ENCODE data around the gene TRPC4.
"Not testable (repeated sequence)": the region's sequence is repeated elsewhere in the genome, so short reads cannot be mapped to it uniquely, and the experiment has no call there.

Gene TRPC4

DNA sequence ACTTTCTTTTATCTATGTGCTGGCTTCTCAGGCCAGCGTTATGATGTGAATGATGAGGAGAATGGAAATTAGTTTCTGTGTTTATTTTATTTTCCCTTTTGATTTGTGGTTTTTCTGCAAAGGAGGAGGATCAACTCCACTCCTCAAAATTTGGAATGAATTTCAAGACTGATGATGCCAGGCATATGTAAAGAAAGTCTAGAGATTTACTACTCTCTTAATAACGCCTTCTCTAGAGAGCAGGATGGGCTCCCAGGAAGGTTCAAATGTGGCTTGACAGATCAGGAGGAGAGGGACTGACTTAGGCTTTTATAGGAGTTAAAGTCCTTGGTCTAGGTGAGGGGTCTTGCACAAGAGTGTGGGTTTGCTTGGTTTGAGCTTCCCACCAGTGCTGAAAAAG is 255.9 kb downstream of the TRPC4 start:
- in situ Hi-C loops (cut with MboI; ENCODE audit: low sequenced_read_pairs) = no loop called here

DNA sequence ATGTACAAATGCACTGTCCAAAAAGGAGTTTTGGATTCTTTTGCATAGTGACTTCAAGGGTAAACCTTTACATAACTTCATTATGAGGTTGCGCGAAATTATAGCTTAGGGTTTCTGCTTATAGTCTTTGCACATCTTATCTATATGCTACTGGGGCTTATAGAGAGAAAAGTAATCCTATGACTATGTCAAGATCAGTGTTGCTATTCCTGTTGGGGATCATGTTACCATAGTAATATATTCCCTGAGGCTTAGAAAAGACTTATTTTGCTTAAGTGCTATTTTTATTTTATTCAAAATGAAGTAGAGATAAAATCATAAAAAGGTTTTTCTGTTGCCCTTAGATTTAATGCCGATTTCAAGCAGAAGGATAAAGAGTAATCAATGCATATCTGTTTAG is 256.3 kb downstream of the TRPC4 start:
- in situ Hi-C loops (cut with MboI; ENCODE audit: low sequenced_read_pairs) = no loop called here

DNA sequence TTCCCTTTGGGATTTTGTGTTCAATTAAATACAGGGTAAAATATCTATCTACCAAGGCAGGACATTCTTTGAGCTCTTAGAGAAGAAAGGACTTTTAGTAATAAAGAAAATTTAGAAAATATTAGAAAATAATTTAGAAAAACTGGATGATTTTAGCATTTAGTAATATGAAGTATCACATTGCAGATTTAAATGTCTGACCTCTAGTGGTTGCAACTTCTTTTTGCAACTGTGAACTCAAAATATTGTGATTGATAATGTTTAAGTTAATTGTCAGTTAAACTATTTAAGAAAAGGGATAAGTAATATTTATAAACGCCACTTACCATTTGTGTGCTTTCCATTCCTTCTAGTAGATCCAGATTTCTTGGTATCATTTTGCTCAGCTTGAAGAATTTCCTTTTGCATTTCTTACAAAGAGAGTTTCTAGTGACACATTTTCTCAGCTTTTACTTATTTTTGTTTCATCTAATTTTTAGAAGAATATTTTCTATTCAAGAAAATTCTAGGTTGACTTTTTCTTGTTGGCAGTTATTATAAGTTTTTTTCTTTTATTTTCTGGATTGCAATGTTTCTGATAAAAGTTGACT is 260.7 kb downstream of the TRPC4 start:
- in situ Hi-C loops (cut with MboI; ENCODE audit: low sequenced_read_pairs) = no loop called here

DNA sequence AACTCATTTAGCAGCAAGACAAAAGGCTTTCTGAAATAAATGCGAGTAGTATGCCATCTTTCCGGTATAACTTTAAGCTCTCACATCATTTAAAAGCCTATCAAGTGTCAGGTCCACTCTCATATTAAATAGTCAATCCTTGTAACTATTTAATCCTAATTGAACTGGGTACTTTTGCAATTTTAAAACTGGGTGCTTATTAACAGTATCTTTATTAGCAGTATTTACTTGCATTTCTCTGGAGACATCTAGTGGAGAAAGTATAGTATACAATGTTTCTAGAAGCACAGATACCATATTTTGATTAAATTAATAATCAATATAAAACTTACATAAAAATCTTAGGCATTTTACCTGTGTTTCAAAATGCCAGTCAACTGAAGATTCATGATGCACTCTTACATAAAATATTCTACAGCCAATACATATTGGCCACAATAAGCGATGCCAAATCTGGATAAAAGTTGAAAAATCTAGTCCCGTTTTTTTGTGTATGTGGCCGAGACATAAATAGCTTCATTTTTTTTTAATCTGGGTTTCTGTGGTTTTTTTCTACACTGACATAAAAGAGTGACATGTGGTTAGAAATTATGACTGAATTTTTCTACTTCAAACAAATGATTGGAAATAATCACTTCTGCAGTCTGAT is 266.7 kb downstream of the TRPC4 start:
- in situ Hi-C loops (cut with MboI; ENCODE audit: low sequenced_read_pairs) = no loop called here

GRCh38 chr13:37601648-37602440 is 267.7 kb downstream of the TRPC4 start:
- in situ Hi-C loops (cut with MboI; ENCODE audit: low sequenced_read_pairs) = no loop called here

DNA sequence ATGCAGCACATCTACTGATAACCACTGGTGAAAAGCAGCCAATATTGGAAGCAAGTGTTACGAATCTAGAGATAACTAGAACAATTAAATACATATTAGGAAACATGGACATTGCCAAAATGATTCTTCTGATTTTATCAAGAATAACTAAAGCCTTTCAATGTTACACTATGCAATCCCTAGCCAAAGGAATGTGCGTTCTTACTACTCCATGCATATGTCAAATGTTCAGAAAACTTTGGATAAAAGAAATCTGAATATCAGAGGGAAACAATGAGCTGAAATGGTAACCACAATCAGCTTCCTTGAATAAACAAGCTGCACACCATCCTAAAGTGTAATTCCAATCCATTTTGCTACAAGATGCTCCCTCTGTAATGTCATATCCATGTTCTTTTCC is 270.1 kb downstream of the TRPC4 start:
- in situ Hi-C loops (cut with MboI; ENCODE audit: low sequenced_read_pairs) = no loop called here

DNA sequence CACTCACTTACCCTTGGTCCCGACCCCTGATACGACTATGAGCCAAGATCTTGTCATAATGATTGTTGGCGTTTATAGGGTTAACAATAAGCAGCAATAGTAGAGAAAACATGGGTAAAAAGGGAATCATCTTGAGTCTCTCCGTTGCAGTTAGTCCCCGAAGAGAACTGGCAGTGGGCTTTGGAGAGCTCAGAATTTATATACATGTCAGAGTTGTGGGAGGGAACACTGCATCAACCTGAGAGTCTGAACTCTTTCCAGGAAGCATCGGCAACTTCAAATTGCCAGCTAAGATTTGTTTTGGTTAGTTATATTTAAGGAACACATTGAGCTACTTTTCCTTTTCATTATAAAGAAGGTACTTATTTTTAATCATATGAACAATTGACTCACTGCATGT is 271.0 kb downstream of the TRPC4 start, which contains the start of gene POSTN:
Gene POSTN (minus strand): TSS at position 172 of the 400 bp plus-strand sequence. CDS start 42 bp downstream, at position 130.
- in situ Hi-C loops (cut with MboI; ENCODE audit: low sequenced_read_pairs) = no loop called here

GRCh38 chr13:37597477-37598025 is 272.0 kb downstream of the TRPC4 start:
- in situ Hi-C loops (cut with MboI; ENCODE audit: low sequenced_read_pairs) = no loop called here

GRCh38 chr13:37596805-37597204 is 272.8 kb downstream of the TRPC4 start:
- in situ Hi-C loops (cut with MboI; ENCODE audit: low sequenced_read_pairs) = no loop called here

DNA sequence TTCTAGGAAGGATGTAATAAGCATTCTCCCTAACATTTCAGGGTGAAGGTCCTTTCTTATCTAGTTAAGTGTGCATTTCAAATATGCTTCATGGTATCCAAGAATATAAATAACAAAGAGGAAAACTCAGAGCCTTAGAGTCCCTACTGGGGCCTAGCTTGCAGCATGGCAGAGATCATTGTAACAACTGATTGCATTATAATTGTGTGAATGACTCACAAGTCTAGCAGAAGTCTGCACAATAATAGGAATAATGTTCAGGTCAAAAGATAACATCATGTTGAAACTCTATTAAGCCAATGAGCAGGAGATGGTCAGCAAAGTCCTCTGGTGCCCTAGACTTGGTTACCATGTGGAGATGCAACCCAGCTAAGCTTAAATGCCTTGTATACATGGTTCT is 274.4 kb downstream of the TRPC4 start:
- in situ Hi-C loops (cut with MboI; ENCODE audit: low sequenced_read_pairs) = no loop called here

DNA sequence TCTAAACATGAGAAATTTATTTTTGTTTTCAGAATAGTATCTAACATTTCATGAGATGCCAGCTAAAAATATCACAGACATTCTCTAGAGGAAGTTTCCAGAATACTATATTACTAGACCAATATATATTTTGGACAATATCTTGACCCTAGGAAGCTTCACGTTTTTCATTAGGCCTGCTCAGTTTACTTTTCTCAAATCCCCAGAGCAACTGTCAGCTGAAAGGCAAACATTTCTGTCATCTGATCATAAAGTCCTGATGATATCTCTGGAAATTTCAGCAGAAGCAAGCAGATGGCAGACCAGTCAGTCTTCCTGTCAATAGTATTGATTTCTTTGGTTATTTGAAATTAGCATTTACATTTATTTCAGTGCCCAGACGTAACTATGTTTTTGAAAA is 275.0 kb downstream of the TRPC4 start:
- in situ Hi-C loops (cut with MboI; ENCODE audit: low sequenced_read_pairs) = no loop called here

DNA sequence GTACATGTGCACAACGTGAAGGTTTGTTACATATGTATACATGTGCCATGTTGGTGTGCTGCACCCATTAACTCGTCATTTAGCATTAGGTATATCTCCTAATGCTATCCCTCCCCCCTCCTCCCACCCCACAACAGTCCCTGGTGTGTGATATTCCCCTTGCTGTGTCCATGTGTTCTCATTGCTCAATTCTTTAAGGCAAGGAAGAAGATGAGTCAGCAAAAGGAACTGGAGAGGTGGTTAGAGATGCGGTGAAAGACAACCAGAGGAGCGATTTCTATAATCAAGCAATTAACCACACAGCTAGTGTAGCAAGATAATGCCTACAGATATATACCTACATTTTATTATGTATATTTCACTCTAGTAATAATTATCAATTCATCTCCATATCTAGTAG is 280.2 kb downstream of the TRPC4 start:
- in situ Hi-C loops (cut with MboI; ENCODE audit: low sequenced_read_pairs) = not testable (repeated sequence)

DNA sequence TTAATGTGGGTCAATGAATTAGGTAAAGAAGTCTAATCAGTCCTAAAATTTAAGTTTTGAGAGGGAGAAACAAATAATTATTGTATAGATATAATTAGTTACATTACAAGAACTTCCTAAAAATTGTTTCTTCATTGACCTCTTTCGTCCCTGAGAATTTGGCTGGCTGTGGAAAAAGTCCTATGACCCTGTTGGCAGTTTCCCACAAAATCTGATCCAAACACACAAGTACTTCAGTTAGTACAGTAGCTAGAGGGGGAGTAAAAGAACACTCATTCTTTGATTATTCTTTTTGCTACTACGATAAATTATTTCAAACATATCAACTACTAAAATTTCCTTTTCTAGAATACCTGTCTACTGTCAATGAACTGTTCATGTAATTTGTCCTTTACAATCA is 282.3 kb downstream of the TRPC4 start:
- in situ Hi-C loops (cut with MboI; ENCODE audit: low sequenced_read_pairs) = no loop called here
